Glomerular visceral epithelial cell (primary cell): Measurements from ENCODE around the gene SIRT7.
A peak's percentile ranks its signal among the peaks of the same experiment; 100 is the strongest.

Experiments
- DNase-seq: peaks from one replicate; pipeline ENCODE4 v3.0.0-alpha.2; 2016; ENCODE audit errors: extremely low spot score

SIRT7 gene

DNA sequence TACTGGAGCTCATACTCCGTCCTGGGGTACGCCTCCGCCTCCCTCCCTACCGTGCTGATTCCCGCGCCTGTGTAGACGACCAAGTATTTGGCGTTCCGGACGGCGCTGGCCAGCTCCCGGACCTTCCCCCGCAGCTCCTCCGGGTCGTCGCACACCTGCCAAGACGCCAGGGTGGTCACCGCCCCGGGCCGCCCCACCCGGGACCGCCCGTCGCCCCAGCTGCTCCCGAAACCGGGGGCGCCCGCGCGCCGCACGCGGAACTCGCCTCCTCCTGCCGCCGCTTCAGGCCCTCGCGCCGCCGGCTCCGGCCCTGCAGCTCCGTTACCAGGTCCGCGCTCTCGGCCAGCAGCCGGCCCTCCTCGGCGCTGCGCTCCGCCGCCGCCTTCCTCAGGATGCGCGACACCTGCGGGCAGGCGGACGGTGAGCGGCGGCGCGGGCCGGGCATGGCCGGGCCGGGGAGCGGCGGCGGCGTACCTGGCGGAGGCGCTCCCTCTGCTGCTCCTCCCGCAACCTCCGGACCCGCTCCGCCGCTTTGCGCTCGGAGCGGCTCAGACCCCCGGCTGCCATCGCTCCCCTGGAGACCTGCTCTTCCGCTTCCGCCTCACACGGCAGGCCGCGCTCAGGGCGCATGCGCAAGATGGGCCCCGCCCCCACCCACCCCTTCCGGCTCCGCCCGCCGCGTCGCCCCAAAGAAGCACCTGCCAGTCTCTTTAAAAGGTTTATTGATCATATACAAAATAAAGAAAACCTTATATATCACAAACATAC, at the start of gene SIRT7:
TSS of gene SIRT7 (minus strand) at position 612 of the 768 bp plus-strand sequence. CDS start at position 567, 45 bp downstream.
- DNase-seq, result peak; percentile 85

- no peak for DNase-seq
Measured at GRCh38 chr17:81967244-81967532, 49.2 kb upstream of the SIRT7 start.

- DNase-seq, result no peak
Measured at GRCh38 chr17:81966343-81967243, 48.6 kb upstream of the SIRT7 start.

- no peak for DNase-seq
Measured at GRCh38 chr17:81964081-81964849, 46.3 kb upstream of the SIRT7 start.

GRCh38 chr17:81962499-81963441, 44.8 kb upstream of the SIRT7 start:
- peak; percentile 64 for DNase-seq

DNA sequence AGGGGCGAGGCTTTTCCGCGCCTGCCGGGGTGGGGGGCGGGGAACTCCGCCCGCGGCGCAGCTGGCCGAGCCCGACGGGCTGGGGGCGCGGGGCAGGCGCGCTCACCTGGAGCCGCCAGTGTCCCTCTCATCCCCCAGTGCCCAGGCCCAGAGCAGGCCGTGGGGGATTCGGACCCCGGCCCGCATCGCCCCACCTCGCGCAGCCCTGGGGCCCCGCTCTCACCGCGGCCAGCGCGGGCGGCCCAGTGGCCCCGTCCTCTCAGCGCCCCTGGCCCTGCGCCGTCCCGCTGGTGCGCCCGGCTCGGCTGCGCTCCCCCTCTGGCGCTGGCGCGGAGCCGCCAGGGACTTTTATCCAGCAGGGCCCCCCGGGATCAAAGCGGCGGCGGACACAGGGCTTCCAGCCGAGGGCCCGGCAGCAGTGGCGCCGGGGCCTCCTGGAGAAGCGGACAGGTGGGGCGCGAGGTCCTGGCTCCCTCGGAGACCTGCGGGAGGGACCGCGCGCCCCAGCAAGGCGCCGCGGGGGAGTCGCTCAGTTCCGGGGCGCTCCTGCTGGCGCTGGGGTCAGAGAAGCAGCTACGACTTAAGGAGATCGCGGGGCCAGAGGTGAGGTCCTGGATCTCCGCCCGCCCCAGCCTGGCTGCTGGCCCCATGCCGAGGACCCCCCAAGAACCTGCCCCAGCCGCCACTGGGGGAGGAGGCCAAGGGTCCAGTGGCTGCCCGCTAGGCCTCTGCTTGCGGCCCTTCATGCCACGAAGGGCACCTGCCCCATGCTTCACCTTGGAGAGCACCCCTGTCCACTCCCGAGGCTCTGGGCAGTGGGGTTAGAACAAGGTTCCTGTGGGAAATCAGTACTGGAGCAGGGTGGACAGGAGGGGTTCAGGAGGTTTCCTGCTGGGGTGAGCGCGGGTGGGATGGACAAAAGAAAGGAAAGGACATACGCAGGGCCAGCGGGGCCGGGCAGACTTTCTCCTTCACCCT, 43.8 kb upstream of the SIRT7 start:
- no peak for DNase-seq

DNA sequence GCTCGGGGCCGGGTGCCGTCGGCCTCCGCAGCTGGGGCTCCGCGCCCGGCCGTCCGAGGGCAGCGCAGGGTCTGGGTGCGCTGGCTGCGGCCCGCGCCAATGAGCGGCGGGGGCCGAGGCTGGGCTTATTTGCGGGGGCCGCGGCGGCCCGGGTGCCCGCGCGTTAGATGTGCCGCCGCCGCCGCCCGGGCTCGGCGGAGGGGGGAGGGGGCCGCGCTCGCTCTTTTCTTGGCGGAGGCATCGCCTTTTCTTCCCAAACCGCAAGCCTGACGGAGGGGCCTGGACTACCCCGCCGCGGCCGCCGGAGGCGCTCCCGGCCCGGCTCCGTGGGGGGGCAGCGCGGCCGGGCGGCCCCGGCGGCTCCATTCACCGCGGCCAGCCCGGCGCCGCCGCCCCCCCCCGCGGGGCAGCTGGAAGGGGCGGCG, 43.1 kb upstream of the SIRT7 start, which contains the start of gene NOTUM:
TSS of gene NOTUM (minus strand) at position 101 of the 425 bp plus-strand sequence. CDS start 278 bp downstream, outside the sequence.
- peak; percentile 56 for DNase-seq

GRCh38 chr17:81960130-81960958, 42.4 kb upstream of the SIRT7 start:
- DNase-seq, result no peak

DNA sequence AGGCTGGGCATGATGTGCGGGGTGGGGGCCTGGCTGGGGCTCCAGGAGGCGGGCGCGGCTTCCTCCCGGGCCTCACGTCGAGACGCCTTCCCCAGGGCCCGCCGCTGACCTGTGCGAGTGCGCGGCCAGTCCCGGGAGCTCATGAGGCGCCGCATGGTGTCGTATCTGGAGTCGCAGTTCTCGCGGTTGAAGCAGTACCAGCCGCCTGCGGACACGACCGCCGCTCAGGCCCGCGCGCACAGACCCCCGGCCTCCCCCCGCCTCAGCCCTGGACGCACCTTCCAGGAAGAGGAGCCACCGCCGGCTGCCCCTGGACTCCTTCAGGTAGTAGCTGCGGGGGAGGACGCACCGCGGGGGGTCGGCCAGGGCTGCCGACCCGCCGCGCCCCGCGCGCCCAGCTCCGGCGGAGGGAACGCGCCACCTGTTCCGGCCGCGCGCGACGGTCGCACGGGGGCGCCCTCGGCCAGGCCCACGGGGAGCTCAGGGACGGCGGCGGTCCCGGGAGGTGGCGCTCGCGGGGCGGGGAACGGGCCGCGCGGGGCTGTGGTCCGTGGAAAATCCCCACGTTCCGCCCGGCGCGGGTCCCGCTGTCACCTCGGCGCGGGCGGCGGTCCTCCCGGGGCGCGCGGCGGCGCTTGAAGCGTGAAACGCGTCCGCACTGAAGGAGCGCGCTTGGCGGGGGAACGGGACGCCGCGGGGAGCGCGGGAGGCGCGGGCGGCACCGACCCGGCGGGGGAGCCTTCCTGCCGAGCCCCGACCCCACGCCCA, 41.6 kb upstream of the SIRT7 start:
- DNase-seq, result peak; percentile 65

DNA sequence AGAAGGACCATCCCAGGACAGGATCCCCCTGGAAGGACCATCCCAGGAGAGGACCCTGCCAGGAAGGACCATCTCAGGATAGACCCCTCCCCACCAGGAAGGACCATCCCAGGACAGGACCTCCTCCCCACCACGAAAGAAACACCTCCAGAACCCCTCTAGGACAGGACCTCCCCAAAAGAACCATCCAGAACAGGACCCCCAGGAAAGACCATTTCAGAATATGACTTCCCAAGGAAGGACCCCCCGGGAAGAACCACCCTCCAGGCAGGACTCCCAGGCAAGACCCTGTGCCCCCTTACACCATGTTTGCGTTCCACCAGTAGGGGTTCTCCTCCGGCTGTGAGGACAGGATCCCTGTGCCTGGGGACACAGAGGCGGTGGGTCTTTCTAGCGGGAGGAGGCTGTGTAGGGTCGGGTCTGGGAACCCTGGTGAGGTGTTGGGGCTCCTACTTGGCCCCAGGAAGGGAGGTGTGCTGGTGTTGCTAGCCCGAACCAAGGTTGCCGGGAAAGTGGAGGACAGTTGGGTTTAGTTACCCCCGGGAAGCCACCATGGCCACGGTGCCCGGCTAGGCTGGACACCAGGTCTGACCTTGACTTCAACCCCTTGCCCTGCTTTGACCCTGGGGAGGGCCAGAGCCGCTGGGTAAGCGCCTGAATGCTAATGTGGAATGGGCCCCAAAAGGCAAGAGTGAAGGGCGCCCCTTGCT, 40.8 kb upstream of the SIRT7 start:
- no peak for DNase-seq

DNA sequence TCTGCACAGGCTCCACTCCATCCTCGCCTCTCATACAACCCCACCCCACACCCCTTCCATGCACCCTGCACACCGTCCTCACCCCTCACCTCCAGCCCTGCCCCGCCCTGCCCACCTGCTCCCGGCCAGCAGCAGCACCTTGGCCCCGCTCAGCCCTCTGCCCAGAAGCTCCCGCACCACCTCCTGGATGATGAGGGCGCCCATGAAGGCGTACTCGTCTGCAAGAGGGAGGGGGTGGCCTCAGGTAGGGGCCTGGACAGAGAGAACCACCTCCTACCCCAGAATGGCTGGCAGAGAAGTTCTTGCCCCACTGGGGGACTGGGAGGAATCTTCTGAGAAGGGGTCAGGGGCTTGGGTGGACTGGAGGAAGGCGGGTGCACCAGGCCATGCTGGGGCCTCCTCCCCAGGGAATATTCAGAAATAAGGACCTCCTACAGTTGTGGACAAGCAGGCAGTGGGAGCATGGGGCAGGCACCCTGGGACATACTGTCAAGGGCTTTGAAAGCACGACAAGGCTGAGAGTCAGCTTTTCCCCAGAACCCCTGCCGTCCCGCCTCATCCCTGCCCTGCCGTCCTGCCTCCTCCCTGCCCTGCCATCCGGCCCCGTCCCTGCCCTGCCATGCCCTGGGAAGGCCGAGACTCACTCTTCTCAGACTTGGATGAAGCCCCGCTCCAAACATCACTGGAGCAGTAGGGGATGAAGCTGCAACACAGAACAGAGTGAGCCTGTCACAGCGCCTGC, 39.9 kb upstream of the SIRT7 start:
- DNase-seq, result no peak

DNA sequence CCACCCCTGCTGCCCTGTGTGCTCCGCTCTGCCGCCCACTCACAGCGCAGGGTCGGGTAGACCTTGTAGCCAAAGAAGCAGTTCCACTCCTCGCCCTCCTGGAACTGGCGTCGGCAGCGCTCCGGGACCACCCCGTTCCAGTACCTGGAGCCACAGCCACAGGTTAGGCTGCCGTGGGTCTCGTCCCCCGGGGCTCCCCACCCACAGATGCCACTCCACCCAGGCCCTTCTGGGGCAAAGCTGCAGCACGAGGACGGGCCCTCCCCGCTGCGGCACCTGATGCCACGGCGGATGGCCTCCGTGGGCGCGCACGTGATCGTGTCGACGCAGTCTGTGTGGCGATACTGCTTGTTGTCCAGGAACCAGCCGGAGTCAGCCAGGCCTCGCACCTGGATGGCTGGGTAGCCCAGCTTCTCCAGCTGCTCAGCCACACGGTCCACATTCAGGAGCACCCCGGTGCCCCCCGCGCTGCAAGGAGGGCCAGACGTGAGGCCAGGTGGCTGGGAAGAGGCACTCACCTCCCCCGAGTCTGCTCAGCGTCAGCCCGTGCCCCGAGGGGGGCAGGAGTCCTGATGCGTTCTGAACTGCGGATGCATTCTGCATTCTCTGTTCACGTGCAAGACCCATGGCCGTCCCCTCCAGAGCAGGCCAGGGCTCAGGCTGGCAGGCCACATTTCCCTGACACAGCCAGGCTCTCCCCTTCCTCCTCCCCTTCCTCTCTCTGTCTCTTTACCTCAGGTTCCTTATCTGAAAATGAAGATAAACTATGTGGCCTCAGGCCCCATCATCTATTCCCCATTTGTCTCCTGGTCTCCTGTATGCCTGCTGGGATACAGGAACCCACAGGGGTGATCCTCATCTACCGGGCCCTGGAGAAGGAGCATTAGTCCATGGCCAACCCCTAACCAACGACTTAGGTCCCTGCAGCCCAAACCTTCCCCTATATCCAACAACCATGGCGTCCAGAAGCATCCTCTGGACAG, 38.9 kb upstream of the SIRT7 start:
- DNase-seq, result no peak

DNA sequence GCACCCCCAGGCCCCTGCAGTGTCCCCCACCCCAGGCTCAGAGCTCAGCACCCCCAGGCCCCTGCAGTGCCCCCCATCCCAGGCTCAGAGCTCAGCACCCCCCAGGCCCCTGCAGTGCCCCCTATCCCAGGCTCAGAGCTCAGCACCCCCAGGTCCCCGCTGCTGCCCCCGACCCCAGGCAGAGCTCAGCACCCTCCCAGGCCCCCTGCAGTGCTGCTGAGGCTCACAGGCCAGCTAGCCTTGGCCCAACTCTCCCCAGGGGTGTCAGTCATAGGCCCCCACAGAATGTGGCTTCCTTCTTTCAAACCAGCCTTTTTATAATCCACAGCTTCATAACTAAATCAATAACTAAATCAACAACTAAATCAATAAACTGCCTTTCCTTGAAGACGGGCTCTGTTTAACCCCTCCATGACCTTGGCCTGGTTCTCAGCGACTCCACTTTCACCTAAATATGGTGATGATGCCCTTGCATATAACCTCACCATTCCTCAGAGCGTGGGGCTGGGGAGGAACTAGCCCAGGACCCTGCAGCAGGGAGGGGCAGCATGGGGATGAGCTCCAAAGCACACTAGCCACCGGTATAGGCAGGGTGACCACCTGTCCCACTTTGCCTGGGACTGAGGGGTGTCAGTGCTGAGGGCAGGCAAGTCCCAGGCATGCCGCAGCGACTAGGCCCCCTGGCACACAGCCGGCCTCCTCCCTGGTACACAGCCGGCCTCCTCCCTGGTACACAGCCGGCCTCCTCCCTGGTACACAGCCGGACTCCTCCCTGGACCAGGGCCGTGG, 38.0 kb upstream of the SIRT7 start:
- no peak for DNase-seq

- no peak for DNase-seq
Measured at GRCh38 chr17:81955058-81955681, 37.2 kb upstream of the SIRT7 start.
